Stimulated activated effector memory CD8-positive, alpha-beta T cell treated with anti-CD3 and anti-CD28 coated beads, Interleukin-12 subunit alpha, Interleukin-12 subunit beta, amount 100 ng/mL, for 72 hours (primary cell): ENCODE data around the gene ARHGAP42.

Experiments
- ATAC-seq: fragments of 150-1000 bp; cut with Tn5 transposase; 2 replicates; pipeline ENCODE4 v1.10.0; 2021
- DNase-seq, 2 donors: peaks; one replicate each; pipeline ENCODE4 v3.0.0; 2021 to 2022; ENCODE audit warnings: low spot score in 2 of 2
- H3K27ac Mint-ChIP-seq: one replicate; pipeline ENCODE4 v1.8.0; 2022; ENCODE audit warnings: mild to moderate bottlenecking, mixed read lengths
- H3K36me3 Mint-ChIP-seq: one replicate; pipeline ENCODE4 v1.8.0; 2022; ENCODE audit warnings: mild to moderate bottlenecking, mixed read lengths
- H3K4me1 Mint-ChIP-seq: one replicate; pipeline ENCODE4 v1.8.0; 2022; ENCODE audit warnings: mixed read lengths
- H3K4me3 Mint-ChIP-seq: one replicate; pipeline ENCODE4 v1.8.0; 2022; ENCODE audit warnings: mild to moderate bottlenecking, mixed read lengths
- H3K9me3 Mint-ChIP-seq: one replicate; pipeline ENCODE4 v1.8.0; 2022; ENCODE audit warnings: mixed read lengths

The ARHGAP42 gene

DNA sequence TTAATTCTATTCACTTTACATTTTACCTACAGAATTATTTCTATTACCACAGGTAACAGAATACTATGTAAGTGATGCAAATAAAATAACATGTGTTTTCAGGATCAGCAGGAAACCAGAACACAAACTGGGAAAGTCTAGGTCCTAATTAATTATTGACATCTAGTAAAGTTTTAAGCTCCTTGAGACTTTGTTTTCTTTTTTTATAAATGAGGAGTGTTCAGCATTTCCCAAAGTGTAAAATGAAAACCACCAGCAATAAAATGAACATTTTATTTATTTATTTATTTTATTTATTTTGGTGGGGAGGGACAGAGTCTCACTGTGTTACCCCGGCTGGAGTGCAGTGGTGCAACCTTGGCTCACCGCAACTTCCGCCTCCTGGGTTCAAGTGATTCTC lies 123.6 kb downstream of the ARHGAP42 start:
- Mint-ChIP-seq H3K9me3 (peaks cover 8% of the 10 kb centered on the region), H3K4me1 (no peaks in the 10 kb centered on the region), H3K36me3 (no peaks in the 10 kb centered on the region), H3K27ac (no peak overlapping the region), H3K4me3 (no peak overlapping the region)
- ATAC-seq (no peak), DNase-seq (no peak)

DNA sequence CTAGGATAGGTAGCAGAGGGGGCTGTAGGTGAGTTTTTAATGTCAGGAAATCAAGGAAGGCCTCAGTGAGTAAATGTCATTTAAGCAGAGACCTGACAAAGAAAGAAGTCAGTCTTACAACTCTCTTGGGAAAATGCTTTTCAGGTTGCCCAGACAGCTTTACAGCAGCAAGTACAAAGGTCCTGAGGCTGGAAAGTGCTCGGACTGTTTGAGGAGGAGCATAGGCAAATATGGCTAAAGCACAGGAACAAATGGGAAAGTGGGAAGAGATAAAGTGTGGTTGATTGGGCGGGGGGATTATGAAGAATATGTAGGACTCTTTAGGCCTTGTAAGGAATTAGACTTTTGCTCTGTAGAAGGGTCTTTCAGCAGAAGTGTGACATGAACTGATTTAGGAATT lies 125.4 kb downstream of the ARHGAP42 start:
- ATAC-seq (no peak), DNase-seq (no peak)
- Mint-ChIP-seq H3K27ac (no peak overlapping the region), H3K4me3 (no peak overlapping the region), H3K4me1 (no peaks in the 10 kb centered on the region), H3K36me3 (no peaks in the 10 kb centered on the region), H3K9me3 (peaks cover 9% of the 10 kb centered on the region)

DNA sequence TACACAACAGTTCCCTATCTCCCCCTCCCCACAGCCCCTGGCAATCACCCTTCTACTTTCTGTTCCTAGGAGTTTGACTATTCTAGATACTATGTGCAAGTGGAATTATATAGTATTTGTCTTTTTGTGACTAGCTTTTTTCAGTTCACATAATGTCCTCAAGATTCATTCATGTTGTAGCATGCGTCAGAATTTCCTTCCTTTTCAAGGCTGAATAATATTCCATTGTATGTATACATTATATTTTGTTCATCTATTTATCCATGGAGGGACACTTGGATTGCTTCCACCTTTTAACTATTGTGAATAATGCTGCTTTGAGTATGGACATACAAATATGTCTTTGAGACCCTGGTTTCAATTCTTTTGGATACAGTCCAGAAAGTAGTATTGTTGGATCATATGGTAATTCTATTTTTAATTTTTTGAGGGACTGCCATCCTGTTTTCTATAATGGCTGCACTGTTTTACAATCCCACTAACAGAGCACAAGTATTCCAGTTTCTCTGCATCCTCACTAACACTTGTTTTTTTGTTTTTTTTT lies 128.8 kb downstream of the ARHGAP42 start:
- Mint-ChIP-seq H3K36me3 (no peaks in the 10 kb centered on the region), H3K9me3 (peaks cover 16% of the 10 kb centered on the region), H3K4me1 (no peaks in the 10 kb centered on the region), H3K27ac (no peak overlapping the region), H3K4me3 (no peak overlapping the region)
- no peak for DNase-seq
- no peak for ATAC-seq

DNA sequence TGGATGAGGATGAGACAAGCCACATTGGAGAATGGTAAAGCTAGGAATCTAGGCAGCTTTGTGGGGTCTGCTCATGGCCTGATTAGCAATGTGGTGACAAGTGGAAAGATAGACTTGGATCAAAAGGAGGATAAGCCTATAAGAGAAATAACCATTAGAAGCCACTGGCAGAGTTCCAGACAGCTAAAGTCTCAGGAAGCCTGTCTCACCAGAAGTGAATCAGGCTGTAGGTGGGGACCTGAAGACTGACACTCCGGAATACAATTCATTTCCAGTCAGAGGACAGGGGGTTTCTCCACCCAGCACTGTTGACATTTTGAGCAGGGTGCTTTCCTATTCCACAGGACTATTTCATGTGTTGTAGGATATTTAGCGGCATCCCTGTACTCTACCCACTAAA lies 129.7 kb downstream of the ARHGAP42 start:
- no peaks in the 10 kb centered on the region for H3K4me1 Mint-ChIP-seq
- DNase-seq (no peak), ATAC-seq (no peak)
- peaks cover 18% of the 10 kb centered on the region for H3K9me3 Mint-ChIP-seq
- H3K36me3 Mint-ChIP-seq = no peaks in the 10 kb centered on the region
- H3K4me3 Mint-ChIP-seq = no peak overlapping the region
- H3K27ac Mint-ChIP-seq = no peak overlapping the region

DNA sequence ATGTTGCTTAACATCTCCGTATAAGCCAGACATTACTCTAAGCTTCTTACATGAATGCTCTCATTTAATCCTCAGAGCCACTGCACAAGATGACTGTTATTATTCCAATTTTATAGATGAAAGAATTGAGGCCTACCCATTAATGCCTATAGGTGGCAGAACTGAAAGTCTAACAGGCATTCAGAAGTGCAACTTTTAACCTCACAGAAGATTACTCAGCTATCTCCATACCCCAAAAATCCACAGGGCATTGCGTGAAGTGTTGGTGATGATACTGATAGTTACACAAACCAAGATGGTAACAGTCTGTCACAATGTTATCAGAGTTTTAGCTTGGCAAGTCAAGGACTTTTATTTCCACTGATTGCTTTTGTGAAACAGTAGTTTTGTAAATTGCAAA lies 130.5 kb downstream of the ARHGAP42 start:
- H3K4me1 Mint-ChIP-seq = no peaks in the 10 kb centered on the region
- ATAC-seq (no peak), DNase-seq (no peak)

DNA sequence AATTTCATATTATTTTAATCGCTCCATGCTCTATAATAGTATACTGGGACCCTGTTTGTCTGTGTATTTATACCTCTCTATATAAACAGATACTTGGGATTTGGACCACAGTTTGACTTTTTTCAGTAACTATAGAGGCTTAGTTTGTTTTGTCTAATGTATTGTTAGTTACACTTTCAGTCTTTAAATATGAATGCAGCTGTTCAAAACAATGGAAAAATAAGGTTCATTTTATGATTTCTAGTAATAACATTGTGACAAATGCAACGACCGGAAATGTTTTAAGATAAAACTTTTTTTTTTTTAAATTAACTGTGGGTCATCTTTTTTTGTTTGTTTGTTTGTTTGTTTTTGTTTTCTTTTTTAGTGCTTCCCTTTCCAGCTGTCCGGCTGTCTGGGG lies 133.5 kb downstream of the ARHGAP42 start:
- Mint-ChIP-seq H3K4me3 (no peak overlapping the region), H3K27ac (no peak overlapping the region), H3K4me1 (no peaks in the 10 kb centered on the region), H3K9me3 (peaks cover 14% of the 10 kb centered on the region), H3K36me3 (no peaks in the 10 kb centered on the region)
- no peak for ATAC-seq
- DNase-seq = no peak

More for the DNA sequence above, 130.5 kb downstream of the ARHGAP42 start:
- H3K27ac Mint-ChIP-seq = no peak overlapping the region
- no peaks in the 10 kb centered on the region for H3K36me3 Mint-ChIP-seq
- H3K9me3 Mint-ChIP-seq = peaks cover 14% of the 10 kb centered on the region
- H3K4me3 Mint-ChIP-seq = no peak overlapping the region

DNA sequence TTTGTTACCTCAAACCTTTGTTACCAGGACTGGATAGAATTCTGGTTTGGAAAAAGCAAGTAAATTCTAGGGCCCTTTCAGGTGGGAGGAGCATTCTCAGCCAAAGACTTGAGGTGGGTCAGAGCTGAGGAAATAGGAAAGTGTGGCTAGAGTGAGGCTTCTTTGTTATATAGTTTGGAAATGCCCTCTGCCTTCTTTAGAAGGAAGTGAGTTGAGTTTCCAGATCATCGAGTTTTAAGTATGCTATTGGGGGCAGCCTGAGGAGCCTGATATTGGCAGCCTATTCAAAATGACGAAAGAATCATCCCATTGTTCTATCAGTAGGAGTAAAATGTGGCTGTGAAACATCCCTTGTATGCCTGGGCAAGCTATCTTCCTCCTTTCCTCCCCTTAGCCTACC lies 134.1 kb downstream of the ARHGAP42 start:
- no peak overlapping the region for H3K4me3 Mint-ChIP-seq
- no peaks in the 10 kb centered on the region for H3K4me1 Mint-ChIP-seq
- no peaks in the 10 kb centered on the region for H3K36me3 Mint-ChIP-seq
- no peak overlapping the region for H3K27ac Mint-ChIP-seq
- DNase-seq = no peak
- H3K9me3 Mint-ChIP-seq = peaks cover 13% of the 10 kb centered on the region
- ATAC-seq = no peak

DNA sequence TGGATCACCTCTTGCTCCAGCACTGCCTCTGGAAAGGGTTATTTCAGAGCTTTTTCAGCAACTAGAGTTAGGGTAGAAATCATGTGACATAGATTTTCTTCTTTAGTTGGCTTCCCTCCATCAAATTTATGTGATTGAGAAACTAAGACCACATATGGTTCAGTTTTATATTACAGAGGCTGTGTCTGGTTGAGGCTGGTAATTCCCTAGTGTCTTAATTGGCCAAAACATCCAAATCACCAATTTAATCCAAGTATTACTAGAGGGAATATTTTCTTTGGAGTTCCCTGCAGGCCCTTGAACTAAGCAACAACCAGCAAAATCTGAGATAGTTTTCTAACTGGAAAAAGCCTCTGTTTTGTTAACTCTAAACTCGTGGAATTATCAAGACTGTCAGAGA lies 136.3 kb downstream of the ARHGAP42 start:
- no peak for DNase-seq
- H3K4me3 Mint-ChIP-seq = no peak overlapping the region

DNA sequence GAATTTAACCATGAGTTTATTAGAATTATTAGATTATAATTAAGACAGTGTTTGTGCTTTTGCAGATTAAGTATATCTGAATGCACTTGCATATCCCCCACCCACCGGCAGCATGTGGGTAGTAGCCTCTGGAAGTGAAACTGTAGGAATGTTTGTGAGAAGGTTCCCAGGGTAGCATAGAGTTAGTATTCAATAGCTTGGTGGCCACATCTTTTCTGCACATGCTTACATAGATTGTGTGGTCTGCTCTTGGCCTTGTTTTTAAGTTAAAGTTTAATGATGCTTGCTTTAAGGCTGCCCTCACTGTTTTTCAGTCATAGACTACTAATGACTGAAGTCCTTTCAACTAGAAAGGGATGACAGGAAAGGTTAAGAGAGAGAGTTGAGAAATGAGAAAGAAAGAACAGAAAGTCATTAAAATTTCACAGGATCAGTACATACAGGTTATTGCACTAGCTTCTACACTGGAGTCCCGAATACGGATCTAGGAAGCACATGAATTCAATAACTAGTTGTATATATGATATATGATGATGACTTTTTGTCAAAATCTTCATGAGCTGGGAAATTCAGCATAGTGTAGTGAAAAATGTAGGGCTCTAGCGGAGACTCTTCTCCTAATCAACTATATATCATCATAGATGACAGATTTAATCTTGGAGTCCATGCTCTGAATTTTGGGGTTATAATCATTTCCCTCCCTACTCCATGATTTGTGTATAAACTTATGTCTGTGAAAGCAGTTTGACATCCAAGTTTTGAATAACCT lies 137.1 kb downstream of the ARHGAP42 start:
- no peak overlapping the region for H3K4me3 Mint-ChIP-seq
- H3K9me3 Mint-ChIP-seq = peaks cover 4% of the 10 kb centered on the region
- H3K36me3 Mint-ChIP-seq = no peaks in the 10 kb centered on the region
- H3K4me1 Mint-ChIP-seq = no peaks in the 10 kb centered on the region
- ATAC-seq = no peak
- DNase-seq = no peak
- no peak overlapping the region for H3K27ac Mint-ChIP-seq

More for the DNA sequence above, 136.3 kb downstream of the ARHGAP42 start:
- H3K4me1 Mint-ChIP-seq = no peaks in the 10 kb centered on the region
- H3K9me3 Mint-ChIP-seq = peaks cover 7% of the 10 kb centered on the region
- no peak overlapping the region for H3K27ac Mint-ChIP-seq
- H3K36me3 Mint-ChIP-seq = no peaks in the 10 kb centered on the region
- ATAC-seq = no peak

DNA sequence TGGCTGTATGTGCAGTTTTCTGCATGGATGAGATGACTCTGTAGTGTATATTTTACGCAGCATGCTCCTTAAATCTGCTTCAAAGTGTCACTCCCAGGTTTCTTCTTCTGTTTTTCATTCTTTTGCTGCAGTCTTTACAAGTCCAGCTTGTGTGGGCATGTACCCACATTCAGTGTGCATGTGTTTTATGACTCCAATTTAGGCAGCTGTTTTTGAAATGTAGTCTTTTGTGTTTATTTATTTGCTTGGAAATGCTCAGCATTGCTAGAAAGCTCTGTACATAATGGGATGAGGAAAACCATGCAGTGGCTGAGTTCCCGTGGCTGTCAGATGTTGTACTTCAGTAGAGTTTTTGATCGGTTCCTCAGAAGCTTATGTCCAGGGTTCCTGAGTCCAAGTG lies 138.5 kb downstream of the ARHGAP42 start:
- no peak overlapping the region for H3K4me3 Mint-ChIP-seq
- no peaks in the 10 kb centered on the region for H3K36me3 Mint-ChIP-seq
- no peaks in the 10 kb centered on the region for H3K4me1 Mint-ChIP-seq
- H3K9me3 Mint-ChIP-seq = peaks cover 6% of the 10 kb centered on the region
- H3K27ac Mint-ChIP-seq = no peak overlapping the region
- ATAC-seq (no peak), DNase-seq (no peak)

DNA sequence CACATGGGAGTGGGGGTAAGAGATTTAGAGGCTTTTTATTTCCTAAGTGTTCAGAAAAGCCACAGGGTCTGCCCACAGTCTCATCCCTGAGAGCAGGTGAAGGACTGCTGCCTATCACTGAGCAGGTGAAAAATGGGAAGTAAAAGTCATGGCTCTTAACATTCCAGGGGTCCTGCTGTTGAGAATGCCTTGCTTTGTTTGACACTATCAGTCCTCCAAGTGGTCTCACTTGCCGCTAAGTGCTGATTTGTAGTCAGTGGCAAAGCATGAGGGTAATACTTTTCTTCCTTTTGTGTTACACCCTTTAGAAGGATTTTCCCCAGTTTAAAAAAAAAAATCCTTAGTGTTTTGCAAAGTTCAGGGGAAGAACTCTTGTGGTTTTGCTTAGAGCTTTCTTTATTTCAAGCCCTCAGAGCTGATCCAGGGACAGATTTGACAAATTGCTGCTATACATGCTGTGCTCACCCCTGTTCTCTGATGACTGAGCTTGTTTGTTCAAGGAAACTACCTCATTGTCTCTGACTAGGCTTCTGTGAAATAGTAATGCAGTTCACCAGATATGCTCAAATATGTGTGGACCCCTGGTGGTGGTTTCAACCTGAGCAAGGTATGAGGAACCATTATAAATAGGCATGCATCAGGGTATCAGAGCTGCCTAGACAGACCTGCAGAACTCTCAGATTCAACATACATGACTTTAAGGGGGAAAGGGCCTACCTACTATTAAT lies 141.0 kb downstream of the ARHGAP42 start:
- H3K36me3 Mint-ChIP-seq = no peaks in the 10 kb centered on the region
- DNase-seq (no peak), ATAC-seq (no peak)
- no peak overlapping the region for H3K4me3 Mint-ChIP-seq
- peaks cover 3% of the 10 kb centered on the region for H3K9me3 Mint-ChIP-seq
- H3K27ac Mint-ChIP-seq = no peak overlapping the region
- no peaks in the 10 kb centered on the region for H3K4me1 Mint-ChIP-seq

DNA sequence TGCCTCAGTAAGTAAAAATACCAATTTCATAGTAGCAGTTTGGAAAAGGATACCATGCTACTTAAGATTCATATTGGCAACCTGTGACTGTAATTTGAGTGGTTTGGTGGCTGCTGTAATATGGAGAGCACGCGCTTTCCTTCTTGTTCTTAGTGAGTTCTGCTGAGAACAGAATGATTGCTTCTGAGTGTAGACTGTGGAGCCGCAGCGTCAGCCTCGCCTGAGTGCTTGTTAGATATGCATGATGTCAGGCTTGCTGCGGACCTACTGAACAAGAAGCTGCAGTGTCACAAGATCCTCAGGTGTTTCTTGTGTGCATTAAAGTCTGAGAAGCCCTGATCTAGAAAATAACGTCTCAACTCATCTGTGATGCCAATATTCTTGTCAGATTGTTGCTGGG lies 143.2 kb downstream of the ARHGAP42 start:
- Mint-ChIP-seq H3K27ac (no peak overlapping the region), H3K36me3 (no peaks in the 10 kb centered on the region), H3K9me3 (peaks cover 7% of the 10 kb centered on the region), H3K4me3 (no peak overlapping the region), H3K4me1 (no peaks in the 10 kb centered on the region)
- ATAC-seq (no peak), DNase-seq (no peak)

DNA sequence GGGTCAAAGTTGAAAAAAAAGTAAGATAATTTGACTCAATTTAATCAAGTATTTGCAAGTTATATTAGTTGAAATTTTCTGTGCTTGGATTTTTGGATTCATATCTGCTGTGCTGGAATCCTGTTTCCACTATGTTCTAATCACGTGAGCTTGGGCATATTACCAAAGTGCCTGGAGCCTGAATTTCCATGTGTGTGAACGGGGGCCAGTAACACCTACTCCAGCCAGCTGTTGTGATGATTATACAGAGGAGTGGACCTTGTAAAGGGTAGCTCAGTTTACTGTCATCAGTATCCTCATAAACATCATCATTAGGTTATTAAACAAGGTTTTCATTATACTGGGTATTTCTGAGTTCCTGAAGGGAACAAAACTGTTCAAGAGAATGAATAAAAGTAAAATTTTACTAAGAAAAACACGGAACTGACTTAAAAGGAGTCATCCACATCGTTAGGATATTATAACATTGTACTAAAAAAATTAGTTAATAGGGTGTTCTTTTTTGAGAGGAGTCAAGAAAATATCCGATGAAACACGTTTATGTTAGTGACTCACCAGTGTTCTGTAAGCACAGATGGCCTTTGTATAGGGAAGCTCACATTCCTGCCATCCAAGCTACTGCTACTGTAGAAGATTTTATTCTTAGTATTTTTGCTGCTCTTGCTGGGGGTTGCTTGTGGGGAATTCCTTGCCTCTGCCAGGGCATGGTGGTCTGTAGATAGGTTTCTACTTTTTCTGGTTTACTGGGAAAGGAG lies 144.1 kb downstream of the ARHGAP42 start:
- Mint-ChIP-seq H3K4me3 (no peak overlapping the region), H3K4me1 (no peaks in the 10 kb centered on the region), H3K36me3 (no peaks in the 10 kb centered on the region), H3K27ac (no peak overlapping the region), H3K9me3 (peaks cover 7% of the 10 kb centered on the region)
- no peak for DNase-seq
- ATAC-seq = no peak

DNA sequence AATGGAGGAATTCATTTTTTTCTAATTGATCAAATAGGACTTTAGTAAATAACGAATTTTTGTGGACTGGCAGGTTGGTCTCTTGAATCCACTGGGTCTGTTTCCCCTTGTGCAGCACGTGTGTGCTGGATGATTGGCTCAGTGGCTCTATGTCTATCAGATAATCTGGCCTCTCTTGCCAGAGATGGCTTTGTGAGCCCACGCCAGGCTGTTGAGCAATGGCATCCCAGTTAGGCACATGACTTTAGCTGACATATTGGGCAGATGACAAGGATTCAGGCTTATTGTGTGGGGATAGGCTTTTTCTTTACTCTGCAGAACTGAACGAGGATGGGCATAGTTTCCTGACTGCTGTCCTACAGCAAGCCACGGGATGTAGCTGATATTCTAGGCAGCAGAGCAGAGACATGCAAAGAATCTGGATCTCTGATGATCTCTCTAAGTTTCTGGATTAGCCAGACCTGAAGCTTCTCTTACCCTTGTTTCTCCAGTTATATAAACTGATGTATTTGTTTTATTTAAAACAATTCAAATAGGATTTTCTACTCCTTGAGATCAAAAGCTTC lies 144.9 kb downstream of the ARHGAP42 start:
- peaks cover 7% of the 10 kb centered on the region for H3K9me3 Mint-ChIP-seq
- no peak overlapping the region for H3K4me3 Mint-ChIP-seq
- DNase-seq (no peak), ATAC-seq (no peak)
- H3K4me1 Mint-ChIP-seq = no peaks in the 10 kb centered on the region
- no peak overlapping the region for H3K27ac Mint-ChIP-seq
- no peaks in the 10 kb centered on the region for H3K36me3 Mint-ChIP-seq

DNA sequence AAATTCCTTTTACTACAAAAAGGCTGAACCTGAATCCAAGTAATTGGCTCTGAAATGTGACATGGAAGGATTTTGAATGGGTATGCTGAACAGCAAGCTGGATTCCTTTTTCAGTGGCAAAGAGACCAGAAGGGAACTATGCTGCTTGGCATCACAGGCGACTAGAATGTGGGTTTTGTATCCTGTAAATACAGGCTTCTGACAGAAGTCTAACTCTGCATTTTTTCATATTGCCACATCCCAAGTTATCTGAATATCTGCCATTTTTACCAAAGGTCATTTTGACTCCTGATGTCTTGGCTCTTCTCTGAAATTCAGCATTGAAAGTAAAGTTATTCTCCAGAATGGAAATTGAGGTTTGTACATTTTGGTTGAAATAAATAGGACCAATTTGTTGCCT lies 145.7 kb downstream of the ARHGAP42 start:
- H3K4me3 Mint-ChIP-seq = no peak overlapping the region
- H3K9me3 Mint-ChIP-seq = peaks cover 7% of the 10 kb centered on the region
- H3K27ac Mint-ChIP-seq = no peak overlapping the region
- no peaks in the 10 kb centered on the region for H3K4me1 Mint-ChIP-seq
- ATAC-seq (no peak), DNase-seq (no peak)
- no peaks in the 10 kb centered on the region for H3K36me3 Mint-ChIP-seq
